Gastrocnemius medialis (tissue), 4 donors: ENCODE measurements around the gene SFI1. TPM values are rescaled to one million over a fixed set of nuclear protein-coding genes. Genes with fewer than 3 reads are reported as not detected.
A peak's percentile ranks its signal among the peaks of the same experiment; 100 is the strongest.

ENCODE experiments used
- ATAC-seq, 2 donors: fragments of 150-250 bp; one replicate each; pipeline ENCODE4 v1.9.1; 2016
- DNase-seq, 2 donors: peaks; one replicate each; pipeline ENCODE4 v3.0.0-alpha.2; 2019
- H3K27ac ChIP-seq, 4 donors: fragments of 200-600 bp; sonication (generic); 1 replicate in 1 of 4; 2 replicates in 3 of 4; pipeline ENCODE4 v1.5.1; 2016 to 2018; ENCODE audit warnings: mild to moderate bottlenecking in 2 of 4, moderate library complexity in 1 of 4
- H3K27me3 ChIP-seq, 3 donors: fragments of 200-600 bp; sonication (generic) in 2 of 3; 1 replicate in 1 of 3; 2 replicates in 2 of 3; pipeline versions ENCODE4 v1.5.1 to v1.6.0; 2016 to 2019; ENCODE audit warnings: mild to moderate bottlenecking in 1 of 3, moderate library complexity in 1 of 3
- H3K36me3 ChIP-seq, 2 donors: fragments of 200-600 bp; sonication (generic) in 1 of 2; one replicate each; pipeline ENCODE4 v1.5.1; 2017 to 2018
- H3K4me1 ChIP-seq, 2 donors: fragments of 200-600 bp; sonication (generic) in 1 of 2; one replicate each; pipeline ENCODE4 v1.5.1; 2016 to 2017; ENCODE audit warnings: mild to moderate bottlenecking in 2 of 2
- H3K4me3 ChIP-seq, 4 donors: fragments of 200-600 bp; sonication (generic) in 3 of 4; 1 replicate in 1 of 4; 2 replicates in 3 of 4; pipeline ENCODE4 v1.5.1; 2016 to 2019; ENCODE audit warnings: mild to moderate bottlenecking in 2 of 4
- H3K9me3 ChIP-seq, 3 donors: fragments of 200-600 bp; sonication (generic) in 2 of 3; 1 replicate in 1 of 3; 2 replicates in 2 of 3; pipeline ENCODE4 v1.5.1; 2016 to 2019
- CTCF ChIP-seq, 5 experiments: fragments of 450-650 bp in 3 of 5; fragments of 200-600 bp in 2 of 5; sonication (generic) in 2 of 5; IDR thresholded peaks in 4 of 5; conservative IDR thresholded peaks in 1 of 5; 1 replicate in 4 of 5; 2 replicates in 1 of 5; pipeline ENCODE4 v1.5.1; 2016 to 2019; ENCODE audit warnings: antibody characterized with exemption in 5 of 5, mild to moderate bottlenecking in 3 of 5, moderate library complexity in 3 of 5
- POLR2A ChIP-seq, 2 donors: fragments of 450-650 bp; IDR thresholded peaks; one replicate each; pipeline ENCODE4 v1.6.1; 2017; ENCODE audit warnings: antibody characterized with exemption in 2 of 2, mild to moderate bottlenecking in 2 of 2, moderate library complexity in 2 of 2
- in situ Hi-C, 4 donors: fragments of 200-750 bp; cut with MboI; loops; one replicate each; pipeline versions ENCODE4 v1.15.0 to v1.8.0; 2017; ENCODE audit warnings: low sequenced_read_pairs in 4 of 4
- intact Hi-C: fragments of 100-400 bp; cut with DNase I; formaldehyde crosslinking; loops from one replicate; pipeline ENCODE4 v1.15.1; 2023; ENCODE audit warnings: low total_unique reads
- total RNA-seq, 4 donors: library from RNA; depleted of rRNA; stranded (reverse); fragments of >200 nt; gene quantifications; one replicate each; pipeline versions ENCODE4 v1.1.0 to v1.2.3, GENCODE V29; 2016

Gene SFI1
- total RNA-seq: 10 to 100 TPM in 1 of 4 donors, 1 to 10 TPM in 3; 1.1 to 12.6 (median 2.7) TPM

GRCh38 chr22:31496007-31496734 lies at the start of gene SFI1:
Gene SFI1 (plus strand): TSS chr22:31496536. CDS start chr22:31508285, 11,749 bp downstream.
- ATAC-seq (peak; percentile 73 to 84), DNase-seq (peak; percentile 60 to 77)
- peak within 1 kb of the TSS; percentile 65 to 75 (median 67) for H3K27ac ChIP-seq
- TF ChIP-seq CTCF (IDR thresholded peaks at IDR 0.05 in 4 of 5, conservative IDR thresholded peaks at IDR 0.05 in 1 of 5) (peak in 2 of 5 experiments; percentile 16 to 34), POLR2A (IDR thresholded peaks at IDR 0.05) (peak in 1 of 2 donors; percentile 13)
- H3K9me3 ChIP-seq: no peaks in the 10 kb centered on the region
- H3K36me3 ChIP-seq: no peaks in the 10 kb centered on the region
- intact Hi-C loops: loop anchor here (5.0 kb wide), 1 partner anchor 204 kb away; the partner anchor contains the start of gene PIK3IP1
- in situ Hi-C loops: no loop called here
- peak within 1 kb of the TSS; percentile 70 to 96 (median 82) for H3K4me3 ChIP-seq
- H3K27me3 ChIP-seq: no peaks in the 10 kb centered on the region
- peaks cover 12 to 21% of the 10 kb centered on the region in 2 donors for H3K4me1 ChIP-seq

- in situ Hi-C loops: no loop called here
Observed at GRCh38 chr22:31446767-31447166, 49.6 kb upstream of the SFI1 start.

GRCh38 chr22:31447337-31447736 lies 49.0 kb upstream of the SFI1 start:
- TF ChIP-seq POLR2A (IDR thresholded peaks at IDR 0.05) (no peak), CTCF (IDR thresholded peaks at IDR 0.05 in 4 of 5, conservative IDR thresholded peaks at IDR 0.05 in 1 of 5) (no peak)
- Histone ChIP-seq H3K27ac (peak overlapping the region in 3 of 4 donors; percentile 19 to 50 (median 46)), H3K4me3 (no peak overlapping the region), H3K27me3 (no peaks in the 10 kb centered on the region), H3K4me1 (peaks cover 4 to 18% of the 10 kb centered on the region in 2 donors), H3K9me3 (no peaks in the 10 kb centered on the region), H3K36me3 (peaks cover 0 to 33% of the 10 kb centered on the region in 2 donors)
- ATAC-seq (peak; percentile 57 to 88), DNase-seq (peak in 1 of 2 donors; percentile 57)
- in situ Hi-C loops (no loop called here), intact Hi-C loops (no loop called here)

More at GRCh38 chr22:31446767-31447166, 49.6 kb upstream of the SFI1 start:
- Histone ChIP-seq H3K27me3 (no peaks in the 10 kb centered on the region), H3K36me3 (peaks cover 0 to 39% of the 10 kb centered on the region in 2 donors), H3K4me3 (no peak overlapping the region), H3K27ac (no peak overlapping the region), H3K4me1 (peaks cover 4 to 18% of the 10 kb centered on the region in 2 donors), H3K9me3 (no peaks in the 10 kb centered on the region)
- intact Hi-C loops: no loop called here
- DNase-seq: no peak
- TF ChIP-seq POLR2A (IDR thresholded peaks at IDR 0.05): no peak
- no peak for TF ChIP-seq CTCF (IDR thresholded peaks at IDR 0.05 in 4 of 5, conservative IDR thresholded peaks at IDR 0.05 in 1 of 5)
- no peak for ATAC-seq

GRCh38 chr22:31448382-31448781 lies 48.0 kb upstream of the SFI1 start:
- H3K27ac ChIP-seq: peak overlapping the region in 2 of 4 donors; percentile 48 to 50
- intact Hi-C loops: no loop called here

More at GRCh38 chr22:31448382-31448781, 48.0 kb upstream of the SFI1 start:
- Histone ChIP-seq H3K27me3 (no peaks in the 10 kb centered on the region), H3K9me3 (no peaks in the 10 kb centered on the region), H3K4me3 (no peak overlapping the region), H3K36me3 (peaks cover 0 to 30% of the 10 kb centered on the region in 2 donors), H3K4me1 (peaks cover 4 to 18% of the 10 kb centered on the region in 2 donors)
- in situ Hi-C loops: no loop called here
- ATAC-seq (no peak), DNase-seq (no peak)
- no peak for TF ChIP-seq CTCF (IDR thresholded peaks at IDR 0.05 in 4 of 5, conservative IDR thresholded peaks at IDR 0.05 in 1 of 5)
- TF ChIP-seq POLR2A (IDR thresholded peaks at IDR 0.05): no peak
